MM.1S (cell line): ENCODE results near the gene ZNF710.

ENCODE experiments used
- CTCF ChIP-seq: fragments of 300-600 bp; sonication (generic); IDR thresholded peaks from 2 replicates; pipeline ENCODE4 v1.5.1; 2016; ENCODE audit warnings: antibody characterized with exemption, low read length, mixed read lengths
- EZH2 ChIP-seq: fragments of 300-600 bp; sonication (generic); optimal IDR thresholded peaks from 2 replicates; pipeline ENCODE3; 2017; ENCODE audit warnings: low read depth, mild to moderate bottlenecking, antibody characterized with exemption, low read length, mixed read lengths
- EZH2phosphoT487 ChIP-seq: fragments of 300-600 bp; sonication (generic); IDR thresholded peaks from 2 replicates; pipeline ENCODE4 v1.6.1; 2018; ENCODE audit warnings: antibody characterized with exemption, low read length

- TF ChIP-seq CTCF (no peak), EZH2phosphoT487 (no peak), EZH2 (no peak)
Observed at GRCh38 chr15:90114451-90114901, 113.4 kb downstream of the ZNF710 start.
